A549 (cell line): ENCODE results near the gene IRF8.

Source experiments
- CHD4 ChIP-seq: fragments of 200-600 bp; sonication (generic); IDR thresholded peaks from 2 replicates; pipeline ENCODE4 v1.6.1; 2016; ENCODE audit warnings: antibody characterized with exemption, mild to moderate bottlenecking, borderline replicate concordance
- CTCF ChIP-seq: fragments of >200 bp; sonication (Bioruptor Twin); formaldehyde crosslinking; IDR thresholded peaks from 3 replicates; pipeline ENCODE4 v1.5.1; 2016
- E2F6 ChIP-seq: IDR thresholded peaks from 2 replicates; pipeline ENCODE4 v1.6.1; 2012; ENCODE audit warnings: low read depth, borderline replicate concordance
- ESRRA ChIP-seq: fragments of 150-350 bp; IDR thresholded peaks from 2 replicates; pipeline ENCODE4 v1.6.1; 2014; ENCODE audit warnings: mild to moderate bottlenecking, low read length, borderline replicate concordance
- HOXB13 ChIP-seq: fragments of 250-450 bp; sonication (Bioruptor Pico); IDR thresholded peaks from 2 replicates; pipeline ENCODE4 v1.5.0; 2020; ENCODE audit warnings: low read depth, mild to moderate bottlenecking, moderate library complexity
- JUN ChIP-seq, 2 experiments: fragments of >200 bp; sonication (Bioruptor Twin); formaldehyde crosslinking; IDR thresholded peaks; 2 replicates in 1 of 2; 3 replicates in 1 of 2; pipeline ENCODE4 v1.6.1; 2016 to 2017
- KDM1A ChIP-seq: fragments of 200-600 bp; sonication (generic); IDR thresholded peaks from 2 replicates; pipeline ENCODE4 v1.6.1; 2016; ENCODE audit warnings: low read depth, mild to moderate bottlenecking
- PBX3 ChIP-seq: IDR thresholded peaks from 2 replicates; pipeline ENCODE4 v1.6.1; 2012
- PHF8 ChIP-seq: fragments of 200-600 bp; sonication (generic); IDR thresholded peaks from 2 replicates; pipeline ENCODE4 v1.6.1; 2016; ENCODE audit warnings: low read depth, mild to moderate bottlenecking, antibody characterized with exemption, moderate library complexity, borderline replicate concordance
- POLR2A ChIP-seq: IDR thresholded peaks from 2 replicates; pipeline ENCODE4 v1.6.1; 2012; ENCODE audit warnings: mild to moderate bottlenecking, low read length
- SMC3 ChIP-seq: fragments of >200 bp; sonication (Bioruptor Twin); formaldehyde crosslinking; IDR thresholded peaks from 3 replicates; pipeline ENCODE4 v1.6.1; 2018; ENCODE audit warnings: inconsistent platforms
- TF ChIP-seq, protein P1 (sequence below): IDR thresholded peaks from 2 replicates; pipeline ENCODE4 v1.6.1; 2012
- TF ChIP-seq, protein P2 (sequence below): fragments of 200-600 bp; sonication (generic); IDR thresholded peaks from 2 replicates; pipeline ENCODE4 v1.6.1; 2016; ENCODE audit warnings: antibody characterized with exemption, mild to moderate bottlenecking, moderate library complexity

DNA sequence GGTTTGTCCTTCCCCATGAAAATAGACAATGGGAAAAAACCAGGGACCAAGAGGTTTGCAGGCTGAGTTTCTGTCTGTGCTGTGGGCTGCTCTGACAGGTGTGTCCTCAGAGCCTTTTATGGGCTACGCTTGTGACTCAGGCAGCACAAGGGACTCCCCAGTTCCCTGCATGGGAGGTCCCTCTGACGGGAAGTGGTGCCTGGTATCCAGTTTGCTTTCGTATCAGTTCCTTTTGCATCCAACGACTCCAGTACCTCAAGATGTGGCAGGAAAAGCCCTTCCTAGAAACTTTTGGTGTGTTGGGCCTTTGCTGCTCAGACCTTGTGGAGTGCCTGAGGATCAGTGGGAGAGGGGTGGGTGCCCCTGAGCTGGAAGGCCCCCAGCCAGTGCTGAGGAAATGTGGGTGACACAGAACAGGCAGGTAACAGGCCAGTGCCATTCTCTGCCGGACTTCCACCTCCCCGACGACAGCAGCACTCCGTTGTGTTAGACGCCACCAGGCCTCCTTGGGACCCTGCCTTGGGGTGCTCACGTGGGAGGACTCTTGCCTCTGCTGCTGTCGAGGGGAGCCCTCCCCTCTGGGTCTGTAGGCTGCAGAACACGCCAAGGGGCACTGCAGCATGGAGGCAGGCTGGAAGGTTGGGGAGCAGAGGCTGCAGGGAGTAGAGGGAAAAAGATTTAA, 38.4 kb upstream of the IRF8 start:
- TF ChIP-seq HOXB13 (CRISPR knock-in tag) = no peak
- TF ChIP-seq CHD4 = no peak
- TF ChIP-seq, protein P1, sequence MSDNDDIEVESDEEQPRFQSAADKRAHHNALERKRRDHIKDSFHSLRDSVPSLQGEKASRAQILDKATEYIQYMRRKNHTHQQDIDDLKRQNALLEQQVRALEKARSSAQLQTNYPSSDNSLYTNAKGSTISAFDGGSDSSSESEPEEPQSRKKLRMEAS = no peak
- no peak for TF ChIP-seq POLR2A
- TF ChIP-seq SMC3 = no peak
- no peak for TF ChIP-seq CTCF
- no peak for TF ChIP-seq E2F6
- no peak for TF ChIP-seq JUN (IDR thresholded peaks at IDR 0.05)
- no peak for TF ChIP-seq KDM1A
- no peak for TF ChIP-seq PHF8
- no peak for TF ChIP-seq PBX3
- no peak for TF ChIP-seq ESRRA
- TF ChIP-seq, protein P2, sequence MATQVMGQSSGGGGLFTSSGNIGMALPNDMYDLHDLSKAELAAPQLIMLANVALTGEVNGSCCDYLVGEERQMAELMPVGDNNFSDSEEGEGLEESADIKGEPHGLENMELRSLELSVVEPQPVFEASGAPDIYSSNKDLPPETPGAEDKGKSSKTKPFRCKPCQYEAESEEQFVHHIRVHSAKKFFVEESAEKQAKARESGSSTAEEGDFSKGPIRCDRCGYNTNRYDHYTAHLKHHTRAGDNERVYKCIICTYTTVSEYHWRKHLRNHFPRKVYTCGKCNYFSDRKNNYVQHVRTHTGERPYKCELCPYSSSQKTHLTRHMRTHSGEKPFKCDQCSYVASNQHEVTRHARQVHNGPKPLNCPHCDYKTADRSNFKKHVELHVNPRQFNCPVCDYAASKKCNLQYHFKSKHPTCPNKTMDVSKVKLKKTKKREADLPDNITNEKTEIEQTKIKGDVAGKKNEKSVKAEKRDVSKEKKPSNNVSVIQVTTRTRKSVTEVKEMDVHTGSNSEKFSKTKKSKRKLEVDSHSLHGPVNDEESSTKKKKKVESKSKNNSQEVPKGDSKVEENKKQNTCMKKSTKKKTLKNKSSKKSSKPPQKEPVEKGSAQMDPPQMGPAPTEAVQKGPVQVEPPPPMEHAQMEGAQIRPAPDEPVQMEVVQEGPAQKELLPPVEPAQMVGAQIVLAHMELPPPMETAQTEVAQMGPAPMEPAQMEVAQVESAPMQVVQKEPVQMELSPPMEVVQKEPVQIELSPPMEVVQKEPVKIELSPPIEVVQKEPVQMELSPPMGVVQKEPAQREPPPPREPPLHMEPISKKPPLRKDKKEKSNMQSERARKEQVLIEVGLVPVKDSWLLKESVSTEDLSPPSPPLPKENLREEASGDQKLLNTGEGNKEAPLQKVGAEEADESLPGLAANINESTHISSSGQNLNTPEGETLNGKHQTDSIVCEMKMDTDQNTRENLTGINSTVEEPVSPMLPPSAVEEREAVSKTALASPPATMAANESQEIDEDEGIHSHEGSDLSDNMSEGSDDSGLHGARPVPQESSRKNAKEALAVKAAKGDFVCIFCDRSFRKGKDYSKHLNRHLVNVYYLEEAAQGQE = no peak
